ENCODE results near the gene C5orf22.

GRCh38 chr5:31511305-31511704, 20.8 kb upstream of the C5orf22 start:
- TF ChIP-seq CTCF (IDR thresholded peaks at IDR 0.05; ENCODE audit: low read depth, low read length, missing input control) (no peak), ATF3 (IDR thresholded peaks at IDR 0.05) (no peak), JUND (IDR thresholded peaks at IDR 0.05) (no peak), RAD21 (IDR thresholded peaks at IDR 0.05) (no peak), REST (IDR thresholded peaks at IDR 0.05) (no peak), GABPA (IDR thresholded peaks at IDR 0.05 in 1 of 2, conservative IDR thresholded peaks at IDR 0.05 in 1 of 2) (no peak), RXRA (IDR thresholded peaks at IDR 0.05) (no peak), YY1 (IDR thresholded peaks at IDR 0.05) (no peak), TAF1 (conservative IDR thresholded peaks at IDR 0.05) (no peak), MAX (IDR thresholded peaks at IDR 0.05) (no peak)

Measured in liver (tissue), 3 donors.